ENCODE data around the gene DLEC1. TPM values are rescaled to one million over a fixed set of nuclear protein-coding genes. Genes with fewer than 3 reads are reported as not detected.
"Not testable (repeated sequence)": the region's sequence is repeated elsewhere in the genome, so short reads cannot be mapped to it uniquely, and the experiment has no call there.

DLEC1 gene
- total and polyA plus RNA-seq, 2 donors (not counting 1 experiment from before 2014, with no cell fraction given): under 0.01 to 0.02 TPM

DNA sequence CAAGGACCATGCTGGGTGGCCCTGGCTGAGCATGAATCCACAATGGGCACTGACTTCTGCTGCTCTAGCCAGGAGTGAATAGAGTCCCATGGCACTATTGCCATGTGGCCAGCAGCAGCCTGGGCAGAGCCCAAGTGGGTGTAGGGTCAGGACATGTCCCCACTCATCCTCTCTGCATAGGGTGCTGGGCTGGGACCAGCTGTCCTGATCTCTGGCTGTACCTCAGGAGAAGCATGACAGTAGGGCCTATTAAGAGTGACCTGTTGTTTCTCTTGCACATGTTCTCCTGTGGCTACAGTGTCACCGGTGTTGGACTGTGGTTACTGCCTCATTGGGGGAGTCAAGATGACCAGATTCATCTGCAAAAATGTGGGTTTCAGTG lies 46.9 kb downstream of the DLEC1 start:
- Histone ChIP-seq H3K4me3 (replicated peaks in 1 of 4; ENCODE audit: control extremely low read depth in 1 of 4, insufficient read depth in 1 of 4, low read depth in 3 of 4, low read length in 4 of 4) (no peak overlapping the region), H3K36me3 (ENCODE audit: control insufficient read depth, insufficient read depth, low read length) (no peaks in the 10 kb centered on the region), H3K27me3 (ENCODE audit: control insufficient read depth, insufficient read depth, low read length) (no peaks in the 10 kb centered on the region), H3K4me2 (ENCODE audit: extremely low read depth, insufficient read depth, low read length) (no peak overlapping the region), H3K27ac (ENCODE audit: insufficient read depth, low read length) (no peak overlapping the region), H3K9me3 (ENCODE audit: control insufficient read depth, insufficient read depth, low read depth, low read length) (peaks cover 3% of the 10 kb centered on the region), H3K9ac (ENCODE audit: insufficient read depth, low read length) (no peak overlapping the region), H2AFZ (ENCODE audit: low read length) (no peak overlapping the region), H3K4me1 (ENCODE audit: control insufficient read depth, extremely low read depth, insufficient read depth, low read length) (no peaks in the 10 kb centered on the region), H3K79me2 (ENCODE audit: control insufficient read depth, insufficient read depth, low read length) (no peaks in the 10 kb centered on the region), H4K20me1 (ENCODE audit: control insufficient read depth, extremely low read depth, insufficient read depth, low read length) (no peaks in the 10 kb centered on the region)
- no peak for DNase-seq (ENCODE audit: low read depth in 2 of 2)
- TF ChIP-seq, protein P1, sequence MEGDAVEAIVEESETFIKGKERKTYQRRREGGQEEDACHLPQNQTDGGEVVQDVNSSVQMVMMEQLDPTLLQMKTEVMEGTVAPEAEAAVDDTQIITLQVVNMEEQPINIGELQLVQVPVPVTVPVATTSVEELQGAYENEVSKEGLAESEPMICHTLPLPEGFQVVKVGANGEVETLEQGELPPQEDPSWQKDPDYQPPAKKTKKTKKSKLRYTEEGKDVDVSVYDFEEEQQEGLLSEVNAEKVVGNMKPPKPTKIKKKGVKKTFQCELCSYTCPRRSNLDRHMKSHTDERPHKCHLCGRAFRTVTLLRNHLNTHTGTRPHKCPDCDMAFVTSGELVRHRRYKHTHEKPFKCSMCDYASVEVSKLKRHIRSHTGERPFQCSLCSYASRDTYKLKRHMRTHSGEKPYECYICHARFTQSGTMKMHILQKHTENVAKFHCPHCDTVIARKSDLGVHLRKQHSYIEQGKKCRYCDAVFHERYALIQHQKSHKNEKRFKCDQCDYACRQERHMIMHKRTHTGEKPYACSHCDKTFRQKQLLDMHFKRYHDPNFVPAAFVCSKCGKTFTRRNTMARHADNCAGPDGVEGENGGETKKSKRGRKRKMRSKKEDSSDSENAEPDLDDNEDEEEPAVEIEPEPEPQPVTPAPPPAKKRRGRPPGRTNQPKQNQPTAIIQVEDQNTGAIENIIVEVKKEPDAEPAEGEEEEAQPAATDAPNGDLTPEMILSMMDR (conservative IDR thresholded peaks at IDR 0.05 in 1 of 2, IDR thresholded peaks at IDR 0.05 in 1 of 2; ENCODE audit: low read depth in 1 of 2, low read length in 2 of 2): no peak
- TF ChIP-seq EZH2 (IDR thresholded peaks at IDR 0.05; ENCODE audit: low read length, missing control alignments): no peak

DNA sequence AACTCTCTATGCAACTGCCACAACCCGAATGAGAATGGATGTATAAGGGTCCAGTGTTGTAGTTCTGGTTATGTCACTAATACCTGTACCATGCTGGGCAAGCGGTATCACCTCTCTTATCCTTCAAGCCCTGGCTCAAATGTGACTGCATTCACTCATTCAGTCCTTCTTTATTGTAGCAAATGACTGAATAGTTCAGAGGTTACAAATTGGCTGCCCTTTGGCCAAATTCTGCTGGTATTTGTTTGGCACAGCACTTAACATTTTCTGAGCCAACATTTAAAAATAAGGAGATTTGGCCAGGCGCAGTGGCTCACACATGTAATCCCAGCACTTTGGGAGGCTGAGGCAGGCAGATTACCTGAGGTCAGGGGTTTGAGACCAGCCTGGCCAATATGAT lies 47.5 kb downstream of the DLEC1 start:
- Histone ChIP-seq H3K4me2 (ENCODE audit: extremely low read depth, insufficient read depth, low read length) (no peak overlapping the region), H2AFZ (ENCODE audit: low read length) (no peak overlapping the region), H3K4me1 (ENCODE audit: control insufficient read depth, extremely low read depth, insufficient read depth, low read length) (no peaks in the 10 kb centered on the region), H3K9me3 (ENCODE audit: control insufficient read depth, insufficient read depth, low read depth, low read length) (peaks cover 3% of the 10 kb centered on the region), H3K36me3 (ENCODE audit: control insufficient read depth, insufficient read depth, low read length) (no peaks in the 10 kb centered on the region), H3K9ac (ENCODE audit: insufficient read depth, low read length) (no peak overlapping the region), H3K27me3 (ENCODE audit: control insufficient read depth, insufficient read depth, low read length) (no peaks in the 10 kb centered on the region), H3K27ac (ENCODE audit: insufficient read depth, low read length) (no peak overlapping the region), H4K20me1 (ENCODE audit: control insufficient read depth, extremely low read depth, insufficient read depth, low read length) (no peaks in the 10 kb centered on the region), H3K4me3 (replicated peaks in 1 of 4; ENCODE audit: control extremely low read depth in 1 of 4, insufficient read depth in 1 of 4, low read depth in 3 of 4, low read length in 4 of 4) (no peak overlapping the region), H3K79me2 (ENCODE audit: control insufficient read depth, insufficient read depth, low read length) (no peaks in the 10 kb centered on the region)
- no peak for DNase-seq (ENCODE audit: low read depth in 2 of 2)
- TF ChIP-seq, protein P1 (conservative IDR thresholded peaks at IDR 0.05 in 1 of 2, IDR thresholded peaks at IDR 0.05 in 1 of 2; ENCODE audit: low read depth in 1 of 2, low read length in 2 of 2): no peak
- TF ChIP-seq EZH2 (IDR thresholded peaks at IDR 0.05; ENCODE audit: low read length, missing control alignments): no peak

GRCh38 chr3:38087278-38087677 lies 48.3 kb downstream of the DLEC1 start:
- H3K27me3 ChIP-seq (ENCODE audit: control insufficient read depth, insufficient read depth, low read length); H3K4me3 ChIP-seq (replicated peaks in 1 of 4; ENCODE audit: control extremely low read depth in 1 of 4, insufficient read depth in 1 of 4, low read depth in 3 of 4, low read length in 4 of 4); H3K27ac ChIP-seq (ENCODE audit: insufficient read depth, low read length); DNase-seq (ENCODE audit: low read depth in 2 of 2); H3K4me2 ChIP-seq (ENCODE audit: extremely low read depth, insufficient read depth, low read length); H3K79me2 ChIP-seq (ENCODE audit: control insufficient read depth, insufficient read depth, low read length); H3K9me3 ChIP-seq (ENCODE audit: control insufficient read depth, insufficient read depth, low read depth, low read length); H3K9ac ChIP-seq (ENCODE audit: insufficient read depth, low read length); H4K20me1 ChIP-seq (ENCODE audit: control insufficient read depth, extremely low read depth, insufficient read depth, low read length); H3K4me1 ChIP-seq (ENCODE audit: control insufficient read depth, extremely low read depth, insufficient read depth, low read length); H3K36me3 ChIP-seq (ENCODE audit: control insufficient read depth, insufficient read depth, low read length); H2AFZ ChIP-seq (ENCODE audit: low read length): not testable (repeated sequence)
